HEK293 (cell line): ENCODE data around the gene TNFRSF25.

ENCODE experiments used
- CTCF ChIA-PET: fragments of 350-600 bp; formaldehyde crosslinking; extraction: SDS; loops from one replicate; lab custom pipeline; 2021; ENCODE audit warnings: antibody characterized with exemption; lab: Yijun Ruan, JAX
- POLR2A ChIA-PET: fragments of 300-600 bp; formaldehyde crosslinking; extraction: SDS; loops from one replicate; lab custom pipeline; 2020; ENCODE audit warnings: antibody characterized with exemption, inconsistent platforms; lab: Yijun Ruan, JAX
- H3K27ac ChIP-seq: fragments of 200-500 bp; sonication (Bioruptor generic); 2 replicates; pipeline ENCODE4 v1.5.1; 2014; ENCODE audit warnings: low read depth, low read length, control low read depth, inconsistent platforms; ENCODE audit errors: extremely low read depth
- H3K36me3 ChIP-seq, 2 experiments: fragments of 200-500 bp in 1 of 2; sonication (Bioruptor generic) in 1 of 2; 1 replicate in 1 of 2; 2 replicates in 1 of 2; pipeline ENCODE4 v1.5.1; 2014 to 2017; ENCODE audit warnings: inconsistent platforms in 2 of 2, low read length in 2 of 2; ENCODE audit not compliant: control insufficient read depth in 2 of 2, insufficient read depth in 1 of 2
- H3K4me1 ChIP-seq: fragments of 200-500 bp; sonication (Bioruptor generic); 2 replicates; pipeline ENCODE4 v1.5.1; 2014; ENCODE audit warnings: mild to moderate bottlenecking, low read length, inconsistent platforms; ENCODE audit not compliant: control insufficient read depth, insufficient read depth
- H3K4me3 ChIP-seq: 2 replicates; pipeline ENCODE4 v1.5.1; 2011; ENCODE audit warnings: low read depth, mild to moderate bottlenecking, control low read depth, low read length, moderate library complexity
- H3K9me3 ChIP-seq: fragments of 200-500 bp; sonication (Bioruptor generic); 2 replicates; pipeline ENCODE4 v1.5.1; 2014; ENCODE audit warnings: low read depth, low read length, inconsistent platforms; ENCODE audit not compliant: control insufficient read depth, insufficient read depth
- GLIS1 ChIP-seq: fragments of 450-650 bp; formaldehyde crosslinking; IDR thresholded peaks from 2 replicates; pipeline ENCODE4 v1.5.1; 2016; ENCODE audit warnings: missing biosample characterization, missing genetic modification characterization
- GLIS2 ChIP-seq: fragments of 450-650 bp; formaldehyde crosslinking; IDR thresholded peaks from 2 replicates; pipeline ENCODE4 v1.5.1; 2016; ENCODE audit warnings: missing biosample characterization, missing genetic modification characterization
- KLF8 ChIP-seq: fragments of 450-650 bp; formaldehyde crosslinking; IDR thresholded peaks from 2 replicates; pipeline ENCODE4 v1.5.1; 2016; ENCODE audit warnings: missing biosample characterization, missing genetic modification characterization
- KLF9 ChIP-seq: fragments of 450-650 bp; formaldehyde crosslinking; IDR thresholded peaks from 2 replicates; pipeline ENCODE4 v1.5.1; 2016; ENCODE audit warnings: missing biosample characterization, missing genetic modification characterization, low read depth
- SALL2 ChIP-seq: fragments of 450-650 bp; formaldehyde crosslinking; IDR thresholded peaks from 2 replicates; pipeline ENCODE4 v1.5.0; 2017; ENCODE audit warnings: missing biosample characterization, mild to moderate bottlenecking, missing genetic modification characterization, borderline replicate concordance
- ZBTB8A ChIP-seq: fragments of 450-650 bp; formaldehyde crosslinking; IDR thresholded peaks from 2 replicates; pipeline ENCODE4 v1.5.1; 2016; ENCODE audit warnings: missing biosample characterization, missing genetic modification characterization
- ZIC2 ChIP-seq: fragments of 450-650 bp; formaldehyde crosslinking; IDR thresholded peaks from 2 replicates; pipeline ENCODE4 v1.5.1; 2016; ENCODE audit warnings: missing biosample characterization, missing genetic modification characterization
- ZNF10 ChIP-seq: fragments of 450-650 bp; formaldehyde crosslinking; IDR thresholded peaks from 2 replicates; pipeline ENCODE4 v1.5.1; 2017; ENCODE audit warnings: missing biosample characterization, missing genetic modification characterization
- ZNF132 ChIP-seq: fragments of 450-650 bp; formaldehyde crosslinking; IDR thresholded peaks from 2 replicates; pipeline ENCODE4 v1.5.1; 2017; ENCODE audit warnings: missing biosample characterization, missing genetic modification characterization, borderline replicate concordance
- ZNF202 ChIP-seq: fragments of 450-650 bp; formaldehyde crosslinking; IDR thresholded peaks from 2 replicates; pipeline ENCODE4 v1.5.1; 2016; ENCODE audit warnings: missing biosample characterization, missing genetic modification characterization, borderline replicate concordance
- ZNF324 ChIP-seq: fragments of 450-650 bp; formaldehyde crosslinking; IDR thresholded peaks from 2 replicates; pipeline ENCODE4 v1.5.1; 2016; ENCODE audit warnings: missing biosample characterization, missing genetic modification characterization
- ZNF335 ChIP-seq: fragments of 450-650 bp; formaldehyde crosslinking; conservative IDR thresholded peaks from 2 replicates; pipeline ENCODE4 v1.5.1; 2016; ENCODE audit warnings: missing biosample characterization, missing genetic modification characterization
- ZNF398 ChIP-seq: fragments of 450-650 bp; formaldehyde crosslinking; IDR thresholded peaks from 2 replicates; pipeline ENCODE4 v1.5.1; 2017; ENCODE audit warnings: missing biosample characterization, missing genetic modification characterization
- ZNF48 ChIP-seq: fragments of 450-650 bp; formaldehyde crosslinking; IDR thresholded peaks from 2 replicates; pipeline ENCODE4 v1.5.1; 2016; ENCODE audit warnings: missing biosample characterization, missing genetic modification characterization
- ZNF610 ChIP-seq: fragments of 450-650 bp; formaldehyde crosslinking; IDR thresholded peaks from 2 replicates; pipeline ENCODE4 v1.5.1; 2016; ENCODE audit warnings: missing biosample characterization, missing genetic modification characterization, borderline replicate concordance
- ZNF654 ChIP-seq: fragments of 450-650 bp; formaldehyde crosslinking; IDR thresholded peaks from 2 replicates; pipeline ENCODE4 v1.5.1; 2016; ENCODE audit warnings: low read depth, missing biosample characterization, missing genetic modification characterization
- ZNF776 ChIP-seq: fragments of 450-650 bp; formaldehyde crosslinking; IDR thresholded peaks from 2 replicates; pipeline ENCODE4 v1.5.0; 2017; ENCODE audit warnings: missing biosample characterization, missing genetic modification characterization, borderline replicate concordance
- TF ChIP-seq, protein P1 (sequence below): fragments of 450-650 bp; formaldehyde crosslinking; IDR thresholded peaks from 2 replicates; pipeline ENCODE4 v1.5.1; 2017; ENCODE audit warnings: missing biosample characterization, missing genetic modification characterization

TNFRSF25 gene

DNA sequence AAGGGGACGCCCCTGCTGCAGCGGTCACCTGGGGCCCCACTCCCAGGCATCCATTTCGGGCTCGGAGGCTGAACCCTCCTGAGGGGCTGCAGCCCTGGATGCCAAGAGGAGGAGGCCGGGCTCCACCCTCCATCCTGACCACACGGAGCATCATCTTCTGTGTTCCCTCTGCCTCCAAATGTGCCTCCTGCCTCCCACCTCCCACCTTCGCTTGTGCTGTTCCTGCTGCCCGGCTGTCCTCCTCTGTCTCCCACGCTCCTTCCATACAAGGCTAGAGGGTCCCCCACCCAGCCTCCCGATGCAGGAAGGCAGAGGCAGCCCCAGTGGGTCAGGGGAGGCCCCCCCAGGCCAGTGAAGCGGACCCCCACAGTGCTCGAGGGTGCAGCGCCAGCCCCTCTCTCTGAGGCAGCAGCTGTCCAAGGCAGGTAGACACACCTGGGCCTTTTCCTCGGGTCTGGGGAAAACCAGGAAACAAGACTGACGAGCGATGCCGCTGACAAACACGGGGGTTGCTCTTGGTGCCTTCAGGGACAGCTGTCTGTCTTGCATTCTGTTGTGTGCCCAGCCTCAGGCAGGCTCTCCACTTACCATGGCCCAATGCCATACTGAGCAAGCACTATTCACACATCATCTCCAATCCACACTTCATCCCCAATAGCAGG, 42.3 kb upstream of the TNFRSF25 start (continued):
- no peak for TF ChIP-seq ZNF10 (tag by site-specific recombination)

GRCh38 chr1:6507461-6507911, 41.5 kb upstream of the TNFRSF25 start:
- no peaks in the 10 kb centered on the region for H3K4me1 ChIP-seq

GRCh38 chr1:6507037-6507428, 41.1 kb upstream of the TNFRSF25 start:
- H3K9me3 ChIP-seq: no peaks in the 10 kb centered on the region
- H3K36me3 ChIP-seq: no peaks in the 10 kb centered on the region
- POLR2A ChIA-PET: no interaction called here
- H3K4me3 ChIP-seq: no peak overlapping the region
- no peak for TF ChIP-seq ZNF654 (tag by site-specific recombination)
- TF ChIP-seq ZNF398 (tag by site-specific recombination): no peak
- TF ChIP-seq ZBTB8A (tag by site-specific recombination): no peak
- TF ChIP-seq KLF8 (tag by site-specific recombination): no peak
- TF ChIP-seq ZNF610 (tag by site-specific recombination): no peak
- no peak for TF ChIP-seq ZNF324 (tag by site-specific recombination)
- no peak for TF ChIP-seq SALL2
- no peak for TF ChIP-seq ZNF132 (tag by site-specific recombination)
- TF ChIP-seq ZNF335: no peak
- no peak for TF ChIP-seq ZNF48
- TF ChIP-seq ZNF776: no peak
- TF ChIP-seq ZIC2: no peak
- CTCF ChIA-PET: interaction anchor here (1.0 to 1.4 kb wide), 3 partner anchors 17 to 35 kb away, joined by 3 to 5 read pairs (median 5); no protein-coding TSS in a partner anchor
- no peak overlapping the region for H3K27ac ChIP-seq
- H3K4me1 ChIP-seq: no peaks in the 10 kb centered on the region

More at GRCh38 chr1:6507461-6507911, 41.5 kb upstream of the TNFRSF25 start:
- Histone ChIP-seq H3K27ac (no peak overlapping the region), H3K9me3 (no peaks in the 10 kb centered on the region), H3K4me3 (no peak overlapping the region), H3K36me3 (no peaks in the 10 kb centered on the region)
- ChIA-PET POLR2A (no interaction called here), CTCF (interaction anchor here (1.0 to 1.4 kb wide), 3 partner anchors 17 to 35 kb away, joined by 3 to 5 read pairs (median 5); no protein-coding TSS in a partner anchor)
- TF ChIP-seq GLIS2 (peak; percentile 29; the same call in 1 of the 2 replicates), GLIS1 (tag by site-specific recombination) (peak; percentile 72), KLF9 (tag by site-specific recombination) (no peak)

DNA sequence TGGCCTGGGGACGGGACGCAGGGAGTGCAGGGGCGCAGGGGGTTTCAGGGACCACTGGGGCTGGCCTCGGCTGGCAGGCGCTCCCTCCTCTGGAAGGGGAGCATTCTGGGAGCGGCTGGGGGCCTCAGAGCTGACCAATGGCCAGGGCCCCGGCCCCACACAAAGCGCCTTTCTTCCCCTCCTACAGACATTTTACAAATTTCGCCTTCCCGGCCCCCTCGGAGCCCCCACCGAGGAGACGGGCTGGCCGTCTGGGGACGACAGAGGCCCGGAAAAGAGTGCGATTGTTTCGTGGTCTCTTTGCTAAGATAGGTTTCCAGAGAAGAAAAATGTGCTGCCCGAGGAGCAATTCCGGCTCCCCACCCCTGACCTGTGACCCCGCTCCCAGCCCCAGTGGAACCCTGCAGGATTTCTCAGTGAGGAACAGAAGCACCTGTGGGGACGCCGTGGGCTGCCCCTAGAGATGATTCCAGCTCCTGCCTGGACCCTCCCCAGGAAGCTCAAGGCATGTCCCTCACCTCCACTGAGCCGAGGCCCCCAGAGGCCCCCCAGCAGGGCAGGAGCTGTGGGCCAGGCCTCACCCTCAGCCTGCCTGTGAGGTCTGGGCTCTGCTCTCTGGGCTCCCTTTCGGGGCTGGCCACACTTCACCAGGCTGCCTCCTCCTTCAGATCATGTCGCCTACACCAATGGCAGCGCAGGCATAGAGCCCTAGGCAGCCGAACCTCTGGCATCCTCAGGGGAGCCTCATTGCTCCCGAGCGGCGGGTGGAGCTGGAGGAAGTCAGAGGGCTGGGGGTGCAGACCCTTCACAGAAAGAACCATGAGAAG, 40.5 kb upstream of the TNFRSF25 start:
- no peak overlapping the region for H3K4me3 ChIP-seq
- no peak overlapping the region for H3K27ac ChIP-seq
- H3K9me3 ChIP-seq: no peaks in the 10 kb centered on the region
- POLR2A ChIA-PET: no interaction called here
- TF ChIP-seq GLIS2 (0 out of 2 replicates have a peak, but pooled peaks have one; percentile 11), GLIS1 (tag by site-specific recombination) (peak; percentile 74), ZNF202 (no peak), ZNF335 (0 out of 2 replicates have a peak, but pooled peaks have one; percentile 26)
- TF ChIP-seq, protein P1, sequence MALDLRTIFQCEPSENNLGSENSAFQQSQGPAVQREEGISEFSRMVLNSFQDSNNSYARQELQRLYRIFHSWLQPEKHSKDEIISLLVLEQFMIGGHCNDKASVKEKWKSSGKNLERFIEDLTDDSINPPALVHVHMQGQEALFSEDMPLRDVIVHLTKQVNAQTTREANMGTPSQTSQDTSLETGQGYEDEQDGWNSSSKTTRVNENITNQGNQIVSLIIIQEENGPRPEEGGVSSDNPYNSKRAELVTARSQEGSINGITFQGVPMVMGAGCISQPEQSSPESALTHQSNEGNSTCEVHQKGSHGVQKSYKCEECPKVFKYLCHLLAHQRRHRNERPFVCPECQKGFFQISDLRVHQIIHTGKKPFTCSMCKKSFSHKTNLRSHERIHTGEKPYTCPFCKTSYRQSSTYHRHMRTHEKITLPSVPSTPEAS: no peak
- no peaks in the 10 kb centered on the region for H3K36me3 ChIP-seq
- CTCF ChIA-PET: interaction anchor here (1.0 to 1.4 kb wide), 2 partner anchors 17 to 36 kb away, joined by 3 to 5 read pairs; no protein-coding TSS in a partner anchor
- no peaks in the 10 kb centered on the region for H3K4me1 ChIP-seq
